ENCODE measurements around the gene ARF6. TPM values are rescaled to one million over a fixed set of nuclear protein-coding genes. Genes with fewer than 3 reads are reported as not detected.

ARF6 gene
- total RNA-seq, 1 experiment from 2014 or later = 63.2 TPM

GRCh38 chr14:49931523-49931922 is 38.6 kb downstream of the ARF6 start:
- ATAC-seq (no peak), DNase-seq (ENCODE audit: low read depth, low spot score) (no peak)
- ChIA-PET POLR2A (no interaction called here), CTCF (no interaction called here)
- TF ChIP-seq REST (IDR thresholded peaks at IDR 0.05; ENCODE audit: insufficient read depth in 1 of 2, low read depth in 2 of 2, low read length in 1 of 2) = no peak
- TF ChIP-seq POLR2AphosphoS5 (IDR thresholded peaks at IDR 0.05; ENCODE audit: low read depth, low read length) = no peak
- no peak for TF ChIP-seq CTCF (IDR thresholded peaks at IDR 0.05)
- TF ChIP-seq TCF7L2 (IDR thresholded peaks at IDR 0.05; ENCODE audit: low read depth, low read length) = no peak
- TF ChIP-seq SIN3A (IDR thresholded peaks at IDR 0.05; ENCODE audit: borderline replicate concordance, insufficient read depth, low read depth, low read length) = no peak
- Histone ChIP-seq H3K27me3 (ENCODE audit: control insufficient read depth, insufficient read depth, low read length) (no peaks in the 10 kb centered on the region), H3K4me3 (ENCODE audit: low read depth in 2 of 2, low read length in 2 of 2) (no peak overlapping the region), H3K4me1 (ENCODE audit: control insufficient read depth, insufficient read depth, low read length) (peaks cover 3% of the 10 kb centered on the region; the same call in 1 of the 2 replicates), H3K9me3 (ENCODE audit: control insufficient read depth, insufficient read depth, low read depth, low read length) (no peaks in the 10 kb centered on the region), H3K36me3 (ENCODE audit: control insufficient read depth, insufficient read depth, low read length) (no peaks in the 10 kb centered on the region), H3K27ac (ENCODE audit: low read length) (peak overlapping the region; percentile 24; the same call in 1 of the 2 replicates)
- in situ Hi-C loops (cut with HindIII; ENCODE audit: low pct_unique_long_range_greater_than_20kb, low sequenced_read_pairs) = no loop called here
- BruUV-seq (replicated peaks) = no TSS peak
- intact Hi-C loops (cut with micrococcal nuclease; ENCODE audit: unreplicated experiment) = no loop called here

GRCh38 chr14:49933128-49933527 is 40.2 kb downstream of the ARF6 start:
- POLR2A ChIA-PET = no interaction called here
- in situ Hi-C loops (cut with HindIII; ENCODE audit: low pct_unique_long_range_greater_than_20kb, low sequenced_read_pairs) = no loop called here

More at GRCh38 chr14:49933128-49933527, 40.2 kb downstream of the ARF6 start:
- H3K36me3 ChIP-seq (ENCODE audit: control insufficient read depth, insufficient read depth, low read length) = no peaks in the 10 kb centered on the region
- H3K4me3 ChIP-seq (ENCODE audit: low read depth in 2 of 2, low read length in 2 of 2) = no peak overlapping the region
- H3K27ac ChIP-seq (ENCODE audit: low read length) = 0 out of 2 replicates have a peak overlapping the region, but pooled peaks have one; percentile 37
- BruUV-seq (replicated peaks) = no TSS peak
- intact Hi-C loops (cut with micrococcal nuclease; ENCODE audit: unreplicated experiment) = no loop called here
- ATAC-seq (no peak), DNase-seq (ENCODE audit: low read depth, low spot score) (no peak)
- no peaks in the 10 kb centered on the region; the same call in 1 of the 2 replicates for H3K4me1 ChIP-seq (ENCODE audit: control insufficient read depth, insufficient read depth, low read length)
- no peaks in the 10 kb centered on the region for H3K27me3 ChIP-seq (ENCODE audit: control insufficient read depth, insufficient read depth, low read length)
- no peaks in the 10 kb centered on the region for H3K9me3 ChIP-seq (ENCODE audit: control insufficient read depth, insufficient read depth, low read depth, low read length)
- TF ChIP-seq POLR2AphosphoS5 (IDR thresholded peaks at IDR 0.05; ENCODE audit: low read depth, low read length) = no peak
- TF ChIP-seq CTCF (IDR thresholded peaks at IDR 0.05) = no peak
- TF ChIP-seq REST (IDR thresholded peaks at IDR 0.05; ENCODE audit: insufficient read depth in 1 of 2, low read depth in 2 of 2, low read length in 1 of 2) = no peak
- no peak for TF ChIP-seq SIN3A (IDR thresholded peaks at IDR 0.05; ENCODE audit: borderline replicate concordance, insufficient read depth, low read depth, low read length)
- TF ChIP-seq TCF7L2 (IDR thresholded peaks at IDR 0.05; ENCODE audit: low read depth, low read length) = no peak
- CTCF ChIA-PET = interaction anchor here (0.6 kb wide), 1 partner anchor 136 kb away, joined by 9 read pairs; no protein-coding TSS in a partner anchor

All from Panc1 (cell line).